Neuronal stem cell (in vitro differentiated cells): ENCODE results near the gene ZNF423.
A peak's percentile ranks its signal among the peaks of the same experiment; 100 is the strongest.

Experiments
- DNase-seq: peaks from one replicate; pipeline ENCODE4 v3.0.0-alpha.2; 2013; ENCODE audit warnings: low spot score
- H2AFZ ChIP-seq: one replicate; pipeline ENCODE4 v1.6.1; 2013; ENCODE audit warnings: mild to moderate bottlenecking, low read length, inconsistent platforms
- H2AK5ac ChIP-seq: 2 replicates; pipeline ENCODE4 v1.6.1; 2013; ENCODE audit warnings: low read depth, mild to moderate bottlenecking, inconsistent platforms, low read length, moderate library complexity, mixed read lengths
- H2BK120ac ChIP-seq: 2 replicates; pipeline ENCODE4 v1.6.1; 2013; ENCODE audit warnings: low read depth, mild to moderate bottlenecking, inconsistent platforms, low read length, moderate library complexity, mixed read lengths
- H2BK12ac ChIP-seq: one replicate; pipeline ENCODE4 v1.6.1; 2013; ENCODE audit warnings: low read length, inconsistent platforms
- H2BK15ac ChIP-seq: 2 replicates; pipeline ENCODE4 v1.6.1; 2013; ENCODE audit warnings: mild to moderate bottlenecking, low read length, inconsistent platforms, mixed read lengths
- H2BK5ac ChIP-seq: one replicate; pipeline ENCODE4 v1.6.1; 2013; ENCODE audit warnings: inconsistent platforms, mild to moderate bottlenecking, low read length, moderate library complexity
- H3K14ac ChIP-seq: one replicate; pipeline ENCODE4 v1.6.1; 2013; ENCODE audit warnings: low read length, inconsistent platforms
- H3K18ac ChIP-seq: 2 replicates; pipeline ENCODE4 v1.6.1; 2013; ENCODE audit warnings: low read length, inconsistent platforms
- H3K23ac ChIP-seq: 2 replicates; pipeline ENCODE4 v1.6.1; 2013; ENCODE audit warnings: low read depth, mild to moderate bottlenecking, mixed read lengths, low read length, inconsistent platforms; ENCODE audit not compliant: poor library complexity
- H3K27ac ChIP-seq: replicated peaks from 3 replicates; pipeline ENCODE4 v1.5.1; 2013; ENCODE audit warnings: low read length, inconsistent platforms
- H3K27me3 ChIP-seq, 3 experiments: 2 replicates each; pipeline ENCODE4 v1.6.1; 2013; ENCODE audit warnings: low read length in 3 of 3, mild to moderate bottlenecking in 2 of 3, inconsistent platforms in 1 of 3, low read depth in 1 of 3, mixed read lengths in 1 of 3, moderate library complexity in 1 of 3; ENCODE audit not compliant: control insufficient read depth in 3 of 3, insufficient read depth in 3 of 3
- H3K36me3 ChIP-seq, 2 donors: replicated peaks in 1 of 2; 2 replicates each; pipeline ENCODE4 v1.6.1; 2013; ENCODE audit warnings: low read length in 2 of 2; ENCODE audit not compliant: control insufficient read depth in 2 of 2, insufficient read depth in 2 of 2
- H3K4ac ChIP-seq: 2 replicates; pipeline ENCODE4 v1.6.1; 2013; ENCODE audit warnings: inconsistent platforms, mild to moderate bottlenecking, low read length, moderate library complexity
- H3K4me1 ChIP-seq, 2 donors: 1 replicate in 1 of 2; 2 replicates in 1 of 2; pipeline ENCODE4 v1.6.1; 2013; ENCODE audit warnings: low read length in 2 of 2, low read depth in 1 of 2; ENCODE audit not compliant: control insufficient read depth in 2 of 2, insufficient read depth in 1 of 2
- H3K4me2 ChIP-seq: one replicate; pipeline ENCODE4 v1.6.1; 2013; ENCODE audit warnings: mild to moderate bottlenecking, low read length, inconsistent platforms; ENCODE audit not compliant: insufficient read depth, poor library complexity, severe bottlenecking
- H3K4me3 ChIP-seq, 2 donors: 2 replicates each; pipeline ENCODE4 v1.5.1; 2013; ENCODE audit warnings: low read length in 2 of 2, mild to moderate bottlenecking in 2 of 2, inconsistent platforms in 1 of 2, moderate library complexity in 1 of 2
- H3K79me1 ChIP-seq: one replicate; pipeline ENCODE4 v1.6.1; 2013; ENCODE audit warnings: low read depth, mild to moderate bottlenecking, inconsistent platforms, low read length, moderate library complexity
- H3K9ac ChIP-seq: one replicate; pipeline ENCODE4 v1.6.1; 2013; ENCODE audit warnings: mild to moderate bottlenecking, low read depth, low read length, inconsistent platforms; ENCODE audit not compliant: poor library complexity
- H3K9me3 ChIP-seq, 2 donors: replicated peaks in 1 of 2; 2 replicates each; pipeline versions ENCODE3 to v1.6.1; 2013; ENCODE audit warnings: low read length in 2 of 2, mild to moderate bottlenecking in 2 of 2, inconsistent platforms in 1 of 2, low read depth in 1 of 2, mixed read lengths in 1 of 2, moderate library complexity in 1 of 2; ENCODE audit not compliant: control insufficient read depth in 2 of 2, insufficient read depth in 1 of 2
- H4K8ac ChIP-seq: one replicate; pipeline ENCODE4 v1.6.1; 2013; ENCODE audit warnings: low read depth, mild to moderate bottlenecking, inconsistent platforms, low read length, moderate library complexity
- H4K91ac ChIP-seq: one replicate; pipeline ENCODE4 v1.6.1; 2013; ENCODE audit warnings: low read length, low read depth, mild to moderate bottlenecking, inconsistent platforms; ENCODE audit not compliant: poor library complexity
- WGBS, 2 donors: extraction: QIAGEN DNeasy Blood & Tissue Kit; methylation state at CpG; one replicate each; pipeline ENCODE4 v1.1.7; 2013; ENCODE audit warnings: missing lambda C conversion rate in 2 of 2, mixed read lengths in 1 of 2; ENCODE audit not compliant: insufficient read length in 2 of 2, insufficient replicate concordance in 1 of 2; ENCODE audit errors: extremely low coverage in 2 of 2; 5-methylcytosine and 5-hydroxymethylcytosine counted together

ZNF423 gene

GRCh38 chr16:49779979-49780378 is 75.9 kb downstream of the ZNF423 start:
- no peaks in the 10 kb centered on the region for H3K9me3 ChIP-seq
- H3K4ac ChIP-seq, result no peak overlapping the region
- DNase-seq, result no peak
- H3K27me3 ChIP-seq, result no peaks in the 10 kb centered on the region
- no peak overlapping the region for H2BK5ac ChIP-seq
- H3K14ac ChIP-seq, result no peak overlapping the region
- H3K36me3 ChIP-seq, result peaks cover 8 to 42% of the 10 kb centered on the region in 2 donors
- H3K79me1 ChIP-seq, result peaks cover 10% of the 10 kb centered on the region
- no peak overlapping the region for H4K8ac ChIP-seq
- H2BK15ac ChIP-seq, result no peak overlapping the region
- no peak overlapping the region for H2BK12ac ChIP-seq
- WGBS, 2 donors, result no CpG with 5 or more reads among the region's 7 CpGs
- H2AFZ ChIP-seq, result no peak overlapping the region
- no peak overlapping the region for H2AK5ac ChIP-seq
- peak overlapping the region; percentile 21 for H3K18ac ChIP-seq
- H3K27ac ChIP-seq, result no peak overlapping the region
- no peak overlapping the region for H3K4me2 ChIP-seq
- no peak overlapping the region for H2BK120ac ChIP-seq
- peak overlapping the region; percentile 39 for H3K23ac ChIP-seq
- H4K91ac ChIP-seq, result no peak overlapping the region
- H3K4me3 ChIP-seq, result no peak overlapping the region
- H3K4me1 ChIP-seq, result peaks cover 19 to 37% of the 10 kb centered on the region in 2 donors
- H3K9ac ChIP-seq, result no peak overlapping the region

GRCh38 chr16:49778202-49778930 is 77.5 kb downstream of the ZNF423 start:
- Histone ChIP-seq H3K79me1 (peaks cover 14% of the 10 kb centered on the region), H2BK5ac (no peak overlapping the region), H3K23ac (no peak overlapping the region), H2AFZ (no peak overlapping the region), H3K27ac (no peak overlapping the region), H2BK15ac (no peak overlapping the region), H3K4me2 (no peak overlapping the region), H3K18ac (no peak overlapping the region), H3K14ac (no peak overlapping the region), H3K9ac (no peak overlapping the region), H3K36me3 (peaks cover 8 to 46% of the 10 kb centered on the region in 2 donors), H3K4ac (no peak overlapping the region), H3K4me1 (peaks cover 28 to 49% of the 10 kb centered on the region in 2 donors), H4K8ac (no peak overlapping the region), H2BK12ac (no peak overlapping the region), H2BK120ac (no peak overlapping the region), H3K4me3 (no peak overlapping the region), H3K9me3 (no peaks in the 10 kb centered on the region), H2AK5ac (no peak overlapping the region), H4K91ac (no peak overlapping the region), H3K27me3 (no peaks in the 10 kb centered on the region)
- no CpG with 5 or more reads among the region's 11 CpGs for WGBS, 2 donors
- DNase-seq, result no peak

GRCh38 chr16:49776734-49777133 is 79.2 kb downstream of the ZNF423 start:
- Histone ChIP-seq H2BK15ac (no peak overlapping the region), H3K9ac (no peak overlapping the region), H2AK5ac (no peak overlapping the region), H3K79me1 (peaks cover 12% of the 10 kb centered on the region), H3K27ac (peak overlapping the region; percentile 47), H3K4me1 (peaks cover 28 to 48% of the 10 kb centered on the region in 2 donors), H3K18ac (peak overlapping the region; percentile 29), H4K8ac (no peak overlapping the region), H2BK12ac (no peak overlapping the region), H3K9me3 (no peaks in the 10 kb centered on the region), H2BK120ac (no peak overlapping the region), H2AFZ (peak overlapping the region; percentile 78), H2BK5ac (no peak overlapping the region), H3K27me3 (no peaks in the 10 kb centered on the region), H3K36me3 (peaks cover 7 to 43% of the 10 kb centered on the region in 2 donors), H3K4me3 (peak overlapping the region; percentile 28 to 29), H3K14ac (no peak overlapping the region), H3K4ac (no peak overlapping the region), H3K4me2 (no peak overlapping the region), H3K23ac (no peak overlapping the region), H4K91ac (no peak overlapping the region)
- DNase-seq, result no peak
- WGBS, 2 donors, result no CpG with 5 or more reads among the region's 4 CpGs

- Histone ChIP-seq H3K9ac (no peak overlapping the region), H2BK12ac (no peak overlapping the region), H2AK5ac (peak overlapping the region; percentile 3), H3K18ac (peak overlapping the region; percentile 40), H3K27me3 (no peaks in the 10 kb centered on the region), H3K36me3 (peaks cover 5 to 37% of the 10 kb centered on the region in 2 donors), H2BK120ac (no peak overlapping the region), H4K8ac (no peak overlapping the region), H2BK5ac (no peak overlapping the region), H2AFZ (peak overlapping the region; percentile 78), H3K23ac (no peak overlapping the region), H3K9me3 (no peaks in the 10 kb centered on the region), H3K79me1 (peaks cover 12% of the 10 kb centered on the region), H3K4ac (no peak overlapping the region), H3K4me2 (no peak overlapping the region), H3K27ac (peak overlapping the region; percentile 47), H2BK15ac (no peak overlapping the region), H3K4me1 (peaks cover 28 to 42% of the 10 kb centered on the region in 2 donors), H3K4me3 (peak overlapping the region in 1 of 2 donors; percentile 38), H3K14ac (peak overlapping the region; percentile 49), H4K91ac (no peak overlapping the region)
- no CpG with 5 or more reads among the region's 16 CpGs for WGBS, 2 donors
- no peak for DNase-seq
These were observed 79.8 kb downstream of the ZNF423 start for GRCh38 chr16:49776085-49776595.
